GM18505 (cell line): ENCODE data around the gene WDR64.
"Not testable (repeated sequence)": the region's sequence is repeated elsewhere in the genome, so short reads cannot be mapped to it uniquely, and the experiment has no call there.

ENCODE experiments used
- ATAC-seq: cut with Tn5 transposase; IDR thresholded peaks from one replicate; pipeline ENCODE4 v1.9.1; 2021; ENCODE audit not compliant: unreplicated experiment
- POLR2A ChIP-seq: IDR thresholded peaks from 4 replicates; pipeline ENCODE4 v1.6.1; 2011; ENCODE audit warnings: borderline replicate concordance; ENCODE audit not compliant: insufficient read depth, insufficient read length; ENCODE audit errors: extremely low read depth

Gene WDR64

DNA sequence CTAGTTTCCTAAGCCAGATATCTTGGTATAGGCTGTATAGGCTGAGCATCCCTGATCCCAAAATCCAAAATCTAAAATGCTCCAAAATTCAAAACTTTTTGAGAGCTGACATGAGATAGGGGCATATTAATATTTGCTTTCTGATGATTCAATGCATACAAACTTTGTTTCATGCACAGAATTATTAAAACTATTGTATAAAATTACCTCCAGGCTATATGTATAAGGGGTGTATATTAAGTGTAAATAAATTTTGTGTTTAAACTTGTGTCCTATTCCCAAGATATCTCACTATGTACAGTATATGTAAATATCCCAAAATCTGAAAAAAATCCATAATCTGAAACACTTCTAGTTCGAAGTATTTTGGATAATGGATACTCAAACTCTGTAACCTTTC, 2.6 kb downstream of the WDR64 start:
- no peak for ATAC-seq

DNA sequence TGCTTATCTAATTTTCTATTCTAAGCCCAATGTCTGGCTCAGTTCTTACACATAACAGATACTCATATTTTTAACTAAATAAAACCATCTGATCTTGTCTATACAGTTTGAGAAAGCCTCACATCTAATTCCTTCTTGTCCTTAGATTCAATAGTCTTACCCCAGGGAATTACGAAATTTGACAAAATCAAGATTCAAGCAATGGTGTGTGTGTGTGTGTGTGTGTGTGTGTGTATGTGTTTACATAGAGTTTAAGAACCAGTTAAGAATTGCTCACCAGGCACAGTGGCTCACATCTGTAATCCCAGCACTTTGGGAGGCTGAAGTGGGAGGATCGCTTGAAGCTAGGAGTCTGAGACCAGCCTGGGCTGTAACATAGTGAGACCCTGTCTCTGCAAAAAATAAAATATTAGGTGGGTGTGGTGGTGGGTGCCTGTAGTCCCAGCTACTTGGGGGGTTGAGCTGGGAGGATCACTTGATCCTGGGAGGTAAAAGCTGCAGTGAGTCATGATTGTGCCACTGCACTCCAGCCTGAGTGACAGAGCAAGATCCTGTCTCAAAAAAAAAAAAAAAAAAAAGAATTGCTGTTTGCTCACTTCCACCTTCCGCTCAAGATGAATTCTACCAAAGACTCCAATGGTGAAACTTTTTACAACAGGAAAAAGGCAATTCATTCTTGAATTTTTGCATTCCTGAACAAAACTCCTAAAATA, 6.2 kb downstream of the WDR64 start:
- no peak for ATAC-seq
- TF ChIP-seq POLR2A: no peak

More for the DNA sequence above, 2.6 kb downstream of the WDR64 start:
- no peak for TF ChIP-seq POLR2A

DNA sequence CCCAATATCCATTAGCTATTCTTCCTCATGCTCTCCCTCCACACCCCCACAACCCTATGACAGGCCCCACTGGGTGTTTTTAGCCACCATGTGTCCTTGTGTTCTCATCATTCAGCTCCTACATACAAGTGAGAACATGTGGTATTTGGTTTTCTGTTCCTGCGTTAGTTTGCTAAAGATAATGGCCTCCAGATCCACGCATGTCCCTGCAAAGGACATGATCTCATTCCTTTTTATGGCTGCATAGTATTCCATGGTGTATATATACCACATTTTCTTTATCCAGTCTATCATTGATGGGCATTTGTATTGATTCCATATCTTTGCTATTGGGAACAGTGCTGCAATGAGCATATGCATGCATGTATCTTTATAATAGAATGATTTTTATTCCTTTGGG, 6.9 kb downstream of the WDR64 start:
- not testable (repeated sequence) for ATAC-seq

DNA sequence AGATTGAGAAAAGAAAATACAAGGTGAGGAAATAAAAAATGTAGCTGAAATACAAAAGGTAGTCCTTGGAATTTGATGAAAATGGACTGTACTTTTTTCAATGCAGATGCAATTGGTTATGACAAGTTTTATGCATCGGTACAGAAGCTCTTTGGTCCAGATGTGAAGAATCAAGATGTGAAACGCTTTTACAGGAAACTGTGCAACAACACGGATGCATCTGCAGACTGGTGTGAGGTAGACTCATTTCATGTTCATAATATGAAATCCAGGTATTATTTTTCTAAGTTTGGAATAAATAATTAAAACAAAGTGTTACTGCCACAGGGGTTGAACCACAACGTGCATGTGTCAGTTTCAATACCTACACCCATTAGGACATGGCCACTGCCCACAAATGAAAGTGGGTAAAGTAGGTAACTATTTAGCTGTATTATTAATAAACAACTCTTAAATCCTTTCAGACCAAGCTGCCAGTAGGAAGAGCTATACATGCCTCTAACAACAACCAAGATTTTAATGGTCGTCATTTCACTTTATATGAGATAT, 8.4 kb downstream of the WDR64 start:
- TF ChIP-seq POLR2A: no peak
- ATAC-seq: no peak

DNA sequence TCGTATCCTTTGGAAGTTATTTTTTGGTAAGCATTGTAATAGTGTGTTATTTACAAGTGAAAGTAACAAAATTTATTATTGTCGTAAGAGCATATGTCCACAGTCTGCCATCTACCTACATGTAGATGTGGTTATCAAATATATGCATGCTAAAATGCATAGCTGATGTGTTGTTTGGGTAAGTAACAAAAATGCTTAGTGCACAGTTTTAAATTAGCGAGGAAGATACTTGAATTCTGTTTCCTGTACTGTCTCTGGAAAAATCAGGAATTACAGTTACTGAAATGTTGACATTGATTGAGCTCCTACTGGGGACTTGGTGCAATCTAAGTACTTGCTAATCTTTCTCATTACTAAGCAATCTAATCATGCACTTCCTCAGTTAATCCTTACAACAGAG, 14.3 kb downstream of the WDR64 start:
- TF ChIP-seq POLR2A: no peak
- no peak for ATAC-seq

DNA sequence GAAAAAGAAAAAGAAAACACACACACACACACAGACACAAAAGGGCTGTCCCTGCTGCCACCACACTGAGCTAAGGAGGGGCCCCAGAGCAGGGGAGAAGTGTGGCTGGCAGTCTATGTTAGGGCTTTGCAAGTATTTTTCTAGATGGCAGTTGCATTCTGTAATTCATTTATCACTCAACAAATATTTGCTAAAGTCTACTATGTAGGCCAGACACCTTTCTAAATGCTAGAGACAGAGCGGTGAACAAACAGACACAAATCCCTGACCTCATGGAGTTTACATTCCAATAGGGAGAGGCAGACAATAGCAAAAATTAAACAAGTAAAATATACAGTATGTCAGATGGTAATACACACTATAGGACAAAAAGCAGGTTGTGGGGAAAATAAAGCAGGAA, 20.2 kb downstream of the WDR64 start:
- TF ChIP-seq POLR2A: no peak
- ATAC-seq: no peak

DNA sequence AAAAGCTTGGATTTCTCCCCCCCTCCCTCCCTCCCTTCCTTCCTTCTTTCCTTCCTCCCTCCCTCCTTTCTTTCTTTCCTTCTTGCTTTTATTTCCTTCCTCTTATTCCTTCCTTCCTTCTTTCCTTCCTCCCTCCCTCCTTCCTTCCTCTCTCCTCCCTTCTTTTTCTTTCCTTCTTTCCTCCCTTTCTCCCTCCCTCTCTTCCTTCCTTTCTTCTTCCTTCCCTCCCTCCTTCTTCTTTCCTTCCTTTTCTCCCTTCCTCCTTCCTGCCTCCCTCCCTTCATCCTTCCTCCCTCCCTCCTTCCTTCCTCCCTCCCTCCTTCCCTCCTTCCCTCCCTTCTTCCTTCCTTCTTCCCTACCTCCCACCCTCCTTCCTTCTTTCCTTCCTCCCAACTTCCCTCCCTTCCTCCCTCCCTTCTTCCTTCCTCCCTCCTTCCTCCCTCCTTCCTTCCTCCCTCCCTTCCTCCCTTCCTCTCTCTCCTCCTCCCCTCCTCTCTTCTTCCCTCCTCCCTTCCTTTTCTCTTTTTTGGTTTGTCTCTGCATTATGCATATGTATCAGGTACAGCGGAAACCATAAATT, 22.8 kb downstream of the WDR64 start:
- no peak for ATAC-seq

GRCh38 chr1:241675983-241676382, 23.9 kb downstream of the WDR64 start:
- no peak for TF ChIP-seq POLR2A
- ATAC-seq: no peak

More for the DNA sequence above, 22.8 kb downstream of the WDR64 start:
- no peak for TF ChIP-seq POLR2A

DNA sequence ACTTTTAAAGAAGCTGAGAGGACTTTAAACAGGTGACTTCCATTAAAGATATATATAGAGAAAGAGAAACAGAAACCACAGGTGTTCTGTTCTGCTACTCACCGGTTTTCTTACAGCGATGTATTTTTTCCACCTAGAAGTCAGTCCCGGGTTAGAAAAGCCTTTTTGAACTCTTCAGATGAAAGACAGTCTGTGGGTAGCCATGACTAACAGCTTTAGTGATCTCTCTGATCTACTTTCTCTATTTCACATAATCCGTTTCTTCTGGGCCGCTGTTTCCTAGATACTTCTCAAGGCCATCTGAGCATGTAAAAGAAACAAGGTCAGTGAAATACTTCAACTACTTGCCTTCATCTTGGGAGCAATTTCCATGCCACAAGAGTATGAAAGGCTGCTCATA, 25.1 kb downstream of the WDR64 start:
- ATAC-seq: peak; percentile 92
- TF ChIP-seq POLR2A: no peak

DNA sequence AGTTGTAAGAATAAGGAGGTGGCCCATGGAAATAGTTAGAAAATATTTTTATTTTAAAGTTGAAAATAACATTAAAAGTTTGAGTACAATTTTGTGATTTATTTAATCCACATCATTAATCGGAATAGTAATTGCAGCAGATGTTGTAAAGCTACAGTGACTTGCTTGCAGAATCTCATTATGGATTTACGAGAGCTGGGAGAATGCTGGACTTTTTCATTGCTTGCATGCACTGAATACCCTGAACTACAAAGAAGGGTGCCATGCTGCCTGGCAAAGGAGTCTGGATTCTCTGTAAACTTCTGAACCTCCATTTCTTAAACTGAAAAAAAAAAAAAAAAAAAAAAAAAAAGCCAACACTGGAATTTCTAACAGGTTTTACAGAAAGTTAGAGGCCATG, 26.5 kb downstream of the WDR64 start:
- no peak for TF ChIP-seq POLR2A
- ATAC-seq: no peak

DNA sequence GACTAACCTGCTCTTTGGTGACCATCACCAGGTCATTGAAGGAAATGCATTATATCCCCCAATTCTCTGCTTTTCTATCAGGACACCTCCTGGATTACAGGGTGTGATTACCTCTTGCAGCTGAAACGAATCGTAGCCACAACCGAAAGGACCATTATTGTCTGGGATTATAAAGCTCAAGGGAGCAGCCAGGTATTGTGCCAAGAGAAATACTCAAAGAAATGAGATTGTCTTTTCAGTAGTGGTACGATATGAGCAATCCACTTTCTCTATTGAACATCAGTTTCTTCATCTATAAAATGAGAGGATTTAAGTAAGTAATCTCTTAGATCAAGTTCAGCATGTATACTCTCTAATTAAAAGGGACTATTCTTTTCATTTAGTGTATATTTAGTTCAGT, 27.3 kb downstream of the WDR64 start:
- no peak for ATAC-seq

DNA sequence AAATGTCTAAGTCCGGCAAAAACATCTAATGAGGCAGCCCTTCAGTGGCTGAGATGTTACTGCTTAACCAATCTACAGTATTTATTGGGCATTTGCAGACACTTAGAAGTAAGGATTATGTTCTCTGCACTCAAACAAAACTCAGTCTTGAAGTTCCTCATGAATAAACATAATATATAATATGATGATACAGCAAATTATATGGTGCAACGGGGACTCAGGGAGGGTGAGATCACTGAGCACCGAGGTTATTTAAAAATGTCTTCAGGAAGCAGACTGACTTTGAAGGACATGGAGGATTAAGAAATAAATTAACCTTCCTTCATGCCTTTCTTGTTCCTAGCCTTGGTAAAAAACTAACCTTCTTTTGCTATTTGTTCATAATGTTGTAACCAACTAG, 27.9 kb downstream of the WDR64 start:
- TF ChIP-seq POLR2A: no peak
- no peak for ATAC-seq

More for the DNA sequence above, 27.3 kb downstream of the WDR64 start:
- no peak for TF ChIP-seq POLR2A

- not testable (repeated sequence) for ATAC-seq
Observed at GRCh38 chr1:241681861-241682448, 29.9 kb downstream of the WDR64 start.

DNA sequence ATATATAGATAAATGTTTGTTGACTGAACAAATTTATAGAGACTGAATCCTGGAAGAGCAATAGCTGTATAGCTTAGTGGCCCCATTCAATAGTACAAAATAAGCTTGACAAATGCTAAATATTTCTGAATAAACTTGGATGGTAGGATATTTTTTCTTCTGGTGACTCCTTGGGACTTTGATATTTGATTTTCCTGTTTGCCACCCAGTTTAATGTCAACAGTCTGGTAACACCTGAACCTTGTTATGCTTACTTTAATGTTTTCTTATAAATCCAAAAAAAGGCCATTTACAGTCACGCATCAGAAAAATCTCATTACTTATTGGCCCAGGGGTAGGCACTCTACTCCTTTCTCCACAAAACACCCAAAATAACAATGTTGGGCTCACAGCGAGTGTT, 30.8 kb downstream of the WDR64 start:
- no peak for ATAC-seq
- TF ChIP-seq POLR2A: no peak
